ENCODE measurements around the gene RAP1B.

Gene RAP1B

GRCh38 chr12:68595241-68595640, 15.5 kb upstream of the RAP1B start:
- Mint-ChIP-seq H3K27me3 (no peaks in the 10 kb centered on the region), H3K27ac (peak overlapping the region in 1 of 2 donors; percentile 22), H3K9me3 (peaks cover 9 to 10% of the 10 kb centered on the region in 2 donors), H3K4me1 (peaks cover 64% of the 10 kb centered on the region), H3K4me3 (no peak overlapping the region)
- ATAC-seq (no peak), DNase-seq (no peak)

GRCh38 chr12:68601767-68602166, 8.9 kb upstream of the RAP1B start:
- peak overlapping the region in 1 of 2 donors; percentile 53 for H3K27ac Mint-ChIP-seq
- H3K27me3 Mint-ChIP-seq: no peaks in the 10 kb centered on the region
- peaks cover 55% of the 10 kb centered on the region for H3K4me1 Mint-ChIP-seq
- no peak for DNase-seq
- H3K9me3 Mint-ChIP-seq: no peaks in the 10 kb centered on the region
- peak overlapping the region; percentile 3 to 37 for H3K4me3 Mint-ChIP-seq
- ATAC-seq: no peak

- no peak overlapping the region for H3K27ac Mint-ChIP-seq
- ATAC-seq (no peak), DNase-seq (no peak)
- no peaks in the 10 kb centered on the region for H3K27me3 Mint-ChIP-seq
- peaks cover 53% of the 10 kb centered on the region for H3K4me1 Mint-ChIP-seq
- H3K4me3 Mint-ChIP-seq: no peak overlapping the region
- no peaks in the 10 kb centered on the region for H3K9me3 Mint-ChIP-seq
Observed at GRCh38 chr12:68602720-68603119, 8.0 kb upstream of the RAP1B start.

GRCh38 chr12:68608191-68608590, 2.5 kb upstream of the RAP1B start:
- Mint-ChIP-seq H3K4me1 (peaks cover 33% of the 10 kb centered on the region), H3K27ac (no peak overlapping the region), H3K27me3 (no peaks in the 10 kb centered on the region), H3K4me3 (peak overlapping the region; percentile 1 to 28), H3K9me3 (no peaks in the 10 kb centered on the region)
- no peak for ATAC-seq
- no peak for DNase-seq

- H3K4me3 Mint-ChIP-seq: peak overlapping the region; percentile 95 to 96
- H3K9me3 Mint-ChIP-seq: no peaks in the 10 kb centered on the region
- H3K4me1 Mint-ChIP-seq: peaks cover 46% of the 10 kb centered on the region
- ATAC-seq (no peak), DNase-seq (peak in 1 of 2 donors; percentile 21)
- H3K27ac Mint-ChIP-seq: peak overlapping the region; percentile 98 to 99
- H3K27me3 Mint-ChIP-seq: no peaks in the 10 kb centered on the region
Observed at GRCh38 chr12:68609998-68610369, 715 bp upstream of the RAP1B start.

- H3K4me1 Mint-ChIP-seq: peaks cover 53% of the 10 kb centered on the region
- peak overlapping the region; percentile 98 for H3K4me3 Mint-ChIP-seq
- ATAC-seq (peak; percentile 2), DNase-seq (peak; percentile 55 to 57)
- no peaks in the 10 kb centered on the region for H3K9me3 Mint-ChIP-seq
- H3K27me3 Mint-ChIP-seq: no peaks in the 10 kb centered on the region
- H3K27ac Mint-ChIP-seq: peak overlapping the region; percentile 98 to 99
Observed at GRCh38 chr12:68611094-68611805, 551 bp downstream of the RAP1B start.

- peaks cover 55% of the 10 kb centered on the region for H3K4me1 Mint-ChIP-seq
- no peaks in the 10 kb centered on the region for H3K9me3 Mint-ChIP-seq
- H3K27ac Mint-ChIP-seq: peak overlapping the region; percentile 98 to 99
- H3K4me3 Mint-ChIP-seq: peak overlapping the region; percentile 98
- no peaks in the 10 kb centered on the region for H3K27me3 Mint-ChIP-seq
- ATAC-seq (no peak), DNase-seq (no peak)
Observed at GRCh38 chr12:68611806-68612160, 1.1 kb downstream of the RAP1B start.

GRCh38 chr12:68612202-68612601, 1.5 kb downstream of the RAP1B start:
- H3K4me1 Mint-ChIP-seq: peaks cover 55% of the 10 kb centered on the region
- peak; percentile 13 for ATAC-seq
- peak overlapping the region; percentile 98 for H3K4me3 Mint-ChIP-seq

GRCh38 chr12:68612697-68613096, 2.0 kb downstream of the RAP1B start:
- no peaks in the 10 kb centered on the region for H3K9me3 Mint-ChIP-seq
- peak overlapping the region; percentile 98 to 99 for H3K27ac Mint-ChIP-seq
- DNase-seq (no peak), ATAC-seq (peak; percentile 5)
- peaks cover 57% of the 10 kb centered on the region for H3K4me1 Mint-ChIP-seq
- no peaks in the 10 kb centered on the region for H3K27me3 Mint-ChIP-seq
- H3K4me3 Mint-ChIP-seq: peak overlapping the region; percentile 98

More at GRCh38 chr12:68612202-68612601, 1.5 kb downstream of the RAP1B start:
- no peak for DNase-seq
- no peaks in the 10 kb centered on the region for H3K9me3 Mint-ChIP-seq
- H3K27ac Mint-ChIP-seq: peak overlapping the region; percentile 98 to 99
- no peaks in the 10 kb centered on the region for H3K27me3 Mint-ChIP-seq

- ATAC-seq (peak; percentile 19), DNase-seq (peak in 1 of 2 donors; percentile 37)
- H3K27ac Mint-ChIP-seq: peak overlapping the region; percentile 98 to 99
- H3K9me3 Mint-ChIP-seq: no peaks in the 10 kb centered on the region
- peaks cover 57% of the 10 kb centered on the region for H3K4me1 Mint-ChIP-seq
- peak overlapping the region; percentile 98 for H3K4me3 Mint-ChIP-seq
- no peaks in the 10 kb centered on the region for H3K27me3 Mint-ChIP-seq
Observed at GRCh38 chr12:68613209-68613904, 2.7 kb downstream of the RAP1B start.

- no peak for DNase-seq
- ATAC-seq: no peak
- Mint-ChIP-seq H3K9me3 (no peaks in the 10 kb centered on the region), H3K4me1 (peaks cover 64% of the 10 kb centered on the region), H3K27me3 (no peaks in the 10 kb centered on the region), H3K4me3 (peak overlapping the region; percentile 98), H3K27ac (peak overlapping the region; percentile 82 to 88)
Observed at GRCh38 chr12:68614105-68614679, 3.5 kb downstream of the RAP1B start.

GRCh38 chr12:68614769-68615168, 4.1 kb downstream of the RAP1B start:
- Mint-ChIP-seq H3K27me3 (no peaks in the 10 kb centered on the region), H3K4me3 (peak overlapping the region; percentile 98), H3K4me1 (peaks cover 67% of the 10 kb centered on the region), H3K27ac (peak overlapping the region in 1 of 2 donors; percentile 88), H3K9me3 (no peaks in the 10 kb centered on the region)
- DNase-seq: no peak
- ATAC-seq: no peak

- H3K9me3 Mint-ChIP-seq: no peaks in the 10 kb centered on the region
- H3K4me3 Mint-ChIP-seq: peak overlapping the region; percentile 50 to 53
- peak; percentile 71 for ATAC-seq
- no peaks in the 10 kb centered on the region for H3K27me3 Mint-ChIP-seq
- H3K4me1 Mint-ChIP-seq: peaks cover 89% of the 10 kb centered on the region
- no peak for DNase-seq
- H3K27ac Mint-ChIP-seq: peak overlapping the region; percentile 30 to 93
Observed at GRCh38 chr12:68617160-68617926, 6.6 kb downstream of the RAP1B start.

- H3K27me3 Mint-ChIP-seq: no peaks in the 10 kb centered on the region
- ATAC-seq (no peak), DNase-seq (no peak)
- H3K4me3 Mint-ChIP-seq: peak overlapping the region in 1 of 2 donors; percentile 58
- no peaks in the 10 kb centered on the region for H3K9me3 Mint-ChIP-seq
- H3K27ac Mint-ChIP-seq: peak overlapping the region in 1 of 2 donors; percentile 20
- H3K4me1 Mint-ChIP-seq: peaks cover 92% of the 10 kb centered on the region
Observed at GRCh38 chr12:68619541-68619940, 8.8 kb downstream of the RAP1B start.
